NK-92 treated with Interleukin-12 subunit alpha and Interleukin-12 subunit beta, amount 100 ng/mL, for 24 hours (cell line): ENCODE measurements around the gene CEMIP2.
A peak's percentile ranks its signal among the peaks of the same experiment; 100 is the strongest.

ENCODE experiments used
- DNase-seq: peaks from one replicate; lab custom pipeline; 2025; lab: John Stamatoyannopoulos, UW

Gene CEMIP2

GRCh38 chr9:71769175-71770161, 1.2 kb upstream of the CEMIP2 start:
- DNase-seq: peak; percentile 44

GRCh38 chr9:71767776-71768321, 464 bp downstream of the CEMIP2 start:
- DNase-seq: no peak

DNA sequence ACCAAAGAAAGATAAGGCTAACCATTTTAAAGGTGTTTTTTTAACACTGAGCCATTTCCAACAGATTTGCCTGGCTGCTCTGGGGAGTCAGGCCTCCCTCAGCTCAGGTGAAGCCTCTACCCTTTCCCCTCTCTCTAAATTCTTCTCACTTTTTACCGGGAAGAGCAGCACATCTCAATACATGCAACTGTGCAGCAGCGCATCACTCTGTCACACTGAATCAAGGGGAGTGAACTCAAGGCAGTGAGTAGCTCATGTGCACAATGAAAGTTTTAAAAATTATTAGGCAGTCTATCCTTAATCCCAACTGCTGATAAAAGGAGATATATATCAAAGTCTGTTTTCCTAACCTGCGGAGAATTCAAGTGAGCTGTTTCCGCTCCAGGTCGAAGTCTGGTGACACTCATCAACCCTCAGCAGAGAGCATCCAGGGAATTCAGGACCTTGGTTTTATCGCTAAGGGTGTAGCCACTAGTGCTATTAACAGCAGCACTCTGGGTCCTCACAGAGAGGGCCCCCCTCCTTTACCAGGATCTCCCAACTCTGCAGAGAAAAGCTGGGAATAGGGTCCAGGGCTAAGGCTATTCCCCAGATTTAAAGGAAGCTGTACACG, 1.0 kb downstream of the CEMIP2 start:
- no peak for DNase-seq

GRCh38 chr9:71766663-71767062, 1.6 kb downstream of the CEMIP2 start:
- DNase-seq: no peak

DNA sequence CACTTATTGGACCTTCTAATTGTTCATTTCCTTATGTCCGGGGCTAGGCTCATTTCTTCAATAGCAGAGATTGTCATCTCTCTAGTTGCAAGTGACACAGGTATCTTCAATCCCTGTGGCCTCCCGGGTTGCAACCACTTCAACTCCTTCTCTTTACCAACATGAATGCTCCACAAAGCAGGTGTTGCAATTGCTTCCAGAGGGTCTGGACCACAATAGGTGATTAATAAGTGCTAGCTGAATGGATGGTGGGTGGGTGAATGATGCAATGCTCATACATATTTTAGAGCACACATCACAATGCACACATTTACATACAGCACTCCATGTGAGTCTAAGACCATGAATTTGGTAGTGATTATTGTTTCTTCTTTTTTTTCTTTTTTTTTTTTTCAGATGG, 2.6 kb downstream of the CEMIP2 start:
- DNase-seq: no peak

GRCh38 chr9:71764891-71765290, 3.4 kb downstream of the CEMIP2 start:
- DNase-seq: no peak

- DNase-seq: no peak
Measured at GRCh38 chr9:71764463-71764862, 3.9 kb downstream of the CEMIP2 start.

GRCh38 chr9:71763832-71764231, 4.5 kb downstream of the CEMIP2 start:
- DNase-seq: no peak

- no peak for DNase-seq
Measured at GRCh38 chr9:71762900-71763653, 5.2 kb downstream of the CEMIP2 start.

- DNase-seq: no peak
Measured at GRCh38 chr9:71761938-71762353, 6.4 kb downstream of the CEMIP2 start.

- DNase-seq: no peak
Measured at GRCh38 chr9:71760901-71761300, 7.4 kb downstream of the CEMIP2 start.

DNA sequence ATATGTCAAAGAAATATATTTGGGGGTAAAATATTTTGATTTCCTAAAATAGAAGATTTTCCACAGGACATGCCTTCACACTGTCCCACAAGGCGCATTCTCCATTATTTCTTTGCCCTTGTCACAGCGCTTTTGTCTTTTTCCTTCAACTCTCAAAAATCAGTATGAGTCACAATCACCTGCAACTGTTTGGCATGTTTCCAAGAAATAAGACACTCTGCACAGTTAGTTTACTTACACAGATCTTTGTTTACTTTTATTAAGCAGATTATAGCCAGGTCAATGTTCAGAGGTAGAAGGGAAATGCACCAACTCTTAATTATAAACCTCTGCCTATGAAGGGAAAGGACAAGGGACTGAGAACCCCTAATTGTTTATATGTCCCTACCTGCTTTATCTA, 9.5 kb downstream of the CEMIP2 start:
- no peak for DNase-seq

- no peak for DNase-seq
Measured at GRCh38 chr9:71758277-71758676, 10.0 kb downstream of the CEMIP2 start.

DNA sequence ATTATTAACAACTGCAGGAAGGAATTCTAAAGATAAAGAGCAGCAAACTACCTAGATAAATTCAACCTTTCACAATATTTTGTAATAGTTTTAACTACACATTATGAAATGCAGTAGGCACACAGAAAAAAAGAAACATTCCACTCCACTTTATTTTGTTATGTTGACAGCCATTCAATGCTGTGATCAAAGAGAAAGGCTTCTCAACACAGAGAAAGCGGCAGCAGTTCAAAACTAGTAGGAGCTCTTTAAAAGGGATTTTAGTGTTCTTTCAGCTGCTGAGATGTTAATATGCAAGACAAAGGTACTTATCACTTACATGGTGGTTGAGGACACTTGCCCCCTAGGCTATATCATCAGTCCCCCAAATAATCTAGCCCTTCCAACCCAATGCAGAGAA, 11.6 kb downstream of the CEMIP2 start:
- DNase-seq: no peak

GRCh38 chr9:71755869-71756268, 12.4 kb downstream of the CEMIP2 start:
- no peak for DNase-seq

GRCh38 chr9:71755230-71755629, 13.1 kb downstream of the CEMIP2 start:
- DNase-seq: no peak

- no peak for DNase-seq
Measured at GRCh38 chr9:71754151-71754550, 14.2 kb downstream of the CEMIP2 start.

GRCh38 chr9:71752928-71753327, 15.4 kb downstream of the CEMIP2 start:
- no peak for DNase-seq

DNA sequence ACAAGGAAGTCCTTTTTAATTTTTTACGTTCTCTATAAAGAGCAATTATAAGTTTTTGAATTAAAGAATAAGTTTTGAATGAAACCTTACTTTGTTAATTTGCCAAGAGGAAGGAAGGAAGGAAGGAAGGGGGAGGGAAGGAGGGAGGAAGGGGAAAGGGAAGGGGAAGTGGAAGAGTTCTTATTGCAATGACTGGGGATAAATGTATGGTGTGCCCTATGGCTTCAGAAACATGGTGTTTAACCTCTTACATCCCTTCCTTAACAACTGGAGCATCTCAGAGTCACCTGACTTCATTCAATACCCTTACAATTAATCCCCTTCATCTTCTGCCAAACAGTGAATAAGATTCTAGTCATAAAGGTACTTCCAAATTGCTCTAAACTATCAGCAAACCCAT, 16.0 kb downstream of the CEMIP2 start:
- DNase-seq: no peak

- DNase-seq: no peak
Measured at GRCh38 chr9:71748280-71748743, 20.0 kb downstream of the CEMIP2 start.

DNA sequence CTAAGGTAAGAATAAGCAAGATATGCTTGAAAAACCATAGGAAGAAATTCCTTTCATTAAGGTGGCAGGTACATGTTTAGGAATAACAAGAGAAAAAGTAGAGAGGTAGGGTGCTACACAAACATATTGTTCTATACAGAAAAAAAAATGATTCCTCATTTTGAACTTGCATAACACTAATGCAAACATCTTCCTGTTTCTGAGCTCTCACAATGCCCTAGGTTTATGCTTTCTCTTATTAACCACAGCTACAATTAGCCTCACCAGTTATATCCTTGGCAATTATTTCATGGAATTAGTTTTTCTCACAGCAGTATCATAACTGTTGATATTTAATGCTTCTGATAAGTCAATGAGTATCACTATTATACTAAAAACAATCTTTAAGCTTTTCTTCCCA, 20.7 kb downstream of the CEMIP2 start:
- no peak for DNase-seq

GRCh38 chr9:71746758-71747125, 21.6 kb downstream of the CEMIP2 start:
- DNase-seq: no peak
